Neural cell (in vitro differentiated cells): ENCODE data around the gene SFXN3. TPM values are rescaled to one million over a fixed set of nuclear protein-coding genes. Genes with fewer than 3 reads are reported as not detected.
A peak's percentile ranks its signal among the peaks of the same experiment; 100 is the strongest.

Source experiments
- H2AFZ ChIP-seq: fragments of 200-600, 300-800 bp; sonication (generic), shearing (Covaris generic); 2 replicates; pipeline ENCODE4 v1.6.0; 2014; ENCODE audit warnings: low read depth, mild to moderate bottlenecking, antibody characterized with exemption, low read length, moderate library complexity
- H3F3A ChIP-seq: fragments of 200-600 bp; shearing (Covaris generic); 2 replicates; pipeline ENCODE4 v1.6.1; 2016; ENCODE audit warnings: mild to moderate bottlenecking, moderate library complexity, mixed read lengths, antibody characterized with exemption, low read length; ENCODE audit not compliant: insufficient read depth, poor library complexity, severe bottlenecking
- H3K27ac ChIP-seq: fragments of 200-600, 300-800 bp; sonication (generic), shearing (Covaris generic); 2 replicates; pipeline ENCODE4 v1.5.1; 2014; ENCODE audit warnings: mild to moderate bottlenecking, low read length, moderate library complexity
- H3K27me3 ChIP-seq: fragments of 300-800, 200-600 bp; sonication (generic), shearing (Covaris generic); 2 replicates; pipeline ENCODE4 v1.6.0; 2014; ENCODE audit warnings: mild to moderate bottlenecking, low read depth, low read length, moderate library complexity; ENCODE audit not compliant: insufficient read depth
- H3K36me3 ChIP-seq: fragments of 300-800, 200-600 bp; sonication (generic), shearing (Covaris generic); 2 replicates; pipeline ENCODE4 v1.5.1; 2014; ENCODE audit warnings: mild to moderate bottlenecking, antibody characterized with exemption, low read length, moderate library complexity; ENCODE audit not compliant: insufficient read depth
- H3K4me2 ChIP-seq: fragments of 300-800, 200-600 bp; sonication (generic), shearing (Covaris generic); 2 replicates; pipeline ENCODE4 v1.6.0; 2014; ENCODE audit warnings: mild to moderate bottlenecking, low read length
- H3K4me3 ChIP-seq: fragments of 300-800, 200-600 bp; sonication (generic), shearing (Covaris generic); 2 replicates; pipeline ENCODE4 v1.5.1; 2014; ENCODE audit warnings: mild to moderate bottlenecking, low read length, moderate library complexity
- H3K79me2 ChIP-seq: fragments of 200-600 bp; shearing (Covaris generic); replicated peaks from 2 replicates; pipeline ENCODE4 v1.6.0; 2014; ENCODE audit warnings: mild to moderate bottlenecking, low read length, moderate library complexity; ENCODE audit not compliant: insufficient read depth
- H3K9ac ChIP-seq: fragments of 300-800, 200-600 bp; sonication (generic), shearing (Covaris generic); 2 replicates; pipeline ENCODE4 v1.6.1; 2016; ENCODE audit warnings: mild to moderate bottlenecking, low read length, mixed read lengths
- H3K9me2 ChIP-seq: fragments of 200-600 bp; shearing (Covaris generic); 2 replicates; pipeline ENCODE4 v1.6.1; 2016; ENCODE audit warnings: mild to moderate bottlenecking, low read length, mixed read lengths; ENCODE audit not compliant: insufficient read depth
- H3K9me3 ChIP-seq: fragments of 200-600, 300-800 bp; sonication (generic), shearing (Covaris generic); 2 replicates; pipeline ENCODE4 v1.6.1; 2016; ENCODE audit warnings: mild to moderate bottlenecking, mixed run types, low read length, moderate library complexity, mixed read lengths
- H4K20me1 ChIP-seq: fragments of 200-600 bp; shearing (Covaris generic); 2 replicates; pipeline ENCODE4 v1.6.1; 2016; ENCODE audit warnings: mild to moderate bottlenecking, mixed run types; ENCODE audit not compliant: insufficient read depth
- EP300 ChIP-seq: fragments of 450-650 bp; conservative IDR thresholded peaks from 2 replicates; pipeline ENCODE4 v1.6.1; 2014; ENCODE audit warnings: antibody characterized with exemption, mild to moderate bottlenecking, moderate library complexity; ENCODE audit not compliant: poor library complexity, severe bottlenecking
- EZH2 ChIP-seq: fragments of 200-600, 300-800 bp; shearing (Covaris generic), sonication (generic); IDR thresholded peaks from 2 replicates; pipeline ENCODE4 v1.6.1; 2014; ENCODE audit warnings: antibody characterized with exemption, low read length, borderline replicate concordance, mild to moderate bottlenecking; ENCODE audit not compliant: insufficient read depth, poor library complexity, severe bottlenecking
- MXI1 ChIP-seq: fragments of 450-650 bp; conservative IDR thresholded peaks from 2 replicates; pipeline ENCODE4 v1.6.1; 2014; ENCODE audit warnings: antibody characterized with exemption, mild to moderate bottlenecking; ENCODE audit not compliant: poor library complexity, severe bottlenecking
- POLR2AphosphoS5 ChIP-seq: IDR thresholded peaks from 2 replicates; pipeline ENCODE4 v1.6.1; 2012
- RAD21 ChIP-seq: fragments of 450-650 bp; conservative IDR thresholded peaks from 2 replicates; pipeline ENCODE4 v1.6.1; 2014; ENCODE audit warnings: antibody characterized with exemption, mild to moderate bottlenecking, moderate library complexity
- SMC3 ChIP-seq: fragments of 450-650 bp; conservative IDR thresholded peaks from 2 replicates; pipeline ENCODE4 v1.6.1; 2014; ENCODE audit warnings: antibody characterized with exemption, mild to moderate bottlenecking, moderate library complexity; ENCODE audit not compliant: poor library complexity
- TAF1 ChIP-seq: IDR thresholded peaks from 2 replicates; pipeline ENCODE4 v1.6.1; 2012; ENCODE audit warnings: low read depth
- polyA plus RNA-seq: library from polyadenylated mRNA; depleted of rRNA; stranded (reverse); fragments of >200 nt; gene quantifications from 2 replicates; pipeline ENCODE4 v1.2.3, GENCODE V29; 2014
- TF ChIP-seq, protein P1 (sequence below): IDR thresholded peaks from 2 replicates; pipeline ENCODE4 v1.6.1; 2012; ENCODE audit warnings: borderline replicate concordance
- TF ChIP-seq, protein P2 (sequence below): fragments of 450-650 bp; IDR thresholded peaks from 2 replicates; pipeline ENCODE4 v1.5.1; 2014; ENCODE audit warnings: antibody characterized with exemption, mild to moderate bottlenecking, moderate library complexity; ENCODE audit not compliant: poor library complexity, severe bottlenecking

Gene SFXN3
- polyA plus RNA-seq, 1 donor from 2014 or later, result 52.1 TPM

DNA sequence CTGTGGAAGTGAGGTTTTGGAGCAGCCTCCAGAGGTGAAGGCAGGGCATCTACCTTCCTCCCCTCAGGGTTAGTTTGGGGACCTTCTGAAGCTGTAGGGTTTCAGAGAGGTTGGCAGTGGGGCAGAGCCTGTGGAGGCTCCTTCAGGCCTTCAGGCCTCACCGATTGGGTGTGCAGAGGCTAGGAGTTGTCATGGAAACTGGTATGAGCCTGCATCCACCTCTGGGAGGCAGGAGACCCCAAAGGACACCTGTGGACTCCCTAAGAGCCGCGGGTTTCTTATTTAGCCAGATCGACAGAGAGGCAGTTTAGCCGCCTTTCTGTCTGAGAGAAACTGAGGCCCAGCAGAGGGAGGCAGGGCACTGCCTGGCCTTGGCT is 29.4 kb upstream of the SFXN3 start:
- Histone ChIP-seq H3K27me3 (peaks cover 10% of the 10 kb centered on the region), H3K4me3 (peak overlapping the region; percentile 80), H3K9me2 (no peaks in the 10 kb centered on the region), H3K27ac (no peak overlapping the region), H3K9me3 (no peaks in the 10 kb centered on the region), H3K36me3 (no peaks in the 10 kb centered on the region), H3K79me2 (peaks cover 22% of the 10 kb centered on the region), H3K4me2 (no peak overlapping the region), H4K20me1 (no peaks in the 10 kb centered on the region), H2AFZ (no peak overlapping the region), H3F3A (no peaks in the 10 kb centered on the region), H3K9ac (peak overlapping the region; percentile 0)
- TF ChIP-seq POLR2AphosphoS5, result no peak
- TF ChIP-seq TAF1, result no peak
- no peak for TF ChIP-seq SMC3
- TF ChIP-seq, protein P1, sequence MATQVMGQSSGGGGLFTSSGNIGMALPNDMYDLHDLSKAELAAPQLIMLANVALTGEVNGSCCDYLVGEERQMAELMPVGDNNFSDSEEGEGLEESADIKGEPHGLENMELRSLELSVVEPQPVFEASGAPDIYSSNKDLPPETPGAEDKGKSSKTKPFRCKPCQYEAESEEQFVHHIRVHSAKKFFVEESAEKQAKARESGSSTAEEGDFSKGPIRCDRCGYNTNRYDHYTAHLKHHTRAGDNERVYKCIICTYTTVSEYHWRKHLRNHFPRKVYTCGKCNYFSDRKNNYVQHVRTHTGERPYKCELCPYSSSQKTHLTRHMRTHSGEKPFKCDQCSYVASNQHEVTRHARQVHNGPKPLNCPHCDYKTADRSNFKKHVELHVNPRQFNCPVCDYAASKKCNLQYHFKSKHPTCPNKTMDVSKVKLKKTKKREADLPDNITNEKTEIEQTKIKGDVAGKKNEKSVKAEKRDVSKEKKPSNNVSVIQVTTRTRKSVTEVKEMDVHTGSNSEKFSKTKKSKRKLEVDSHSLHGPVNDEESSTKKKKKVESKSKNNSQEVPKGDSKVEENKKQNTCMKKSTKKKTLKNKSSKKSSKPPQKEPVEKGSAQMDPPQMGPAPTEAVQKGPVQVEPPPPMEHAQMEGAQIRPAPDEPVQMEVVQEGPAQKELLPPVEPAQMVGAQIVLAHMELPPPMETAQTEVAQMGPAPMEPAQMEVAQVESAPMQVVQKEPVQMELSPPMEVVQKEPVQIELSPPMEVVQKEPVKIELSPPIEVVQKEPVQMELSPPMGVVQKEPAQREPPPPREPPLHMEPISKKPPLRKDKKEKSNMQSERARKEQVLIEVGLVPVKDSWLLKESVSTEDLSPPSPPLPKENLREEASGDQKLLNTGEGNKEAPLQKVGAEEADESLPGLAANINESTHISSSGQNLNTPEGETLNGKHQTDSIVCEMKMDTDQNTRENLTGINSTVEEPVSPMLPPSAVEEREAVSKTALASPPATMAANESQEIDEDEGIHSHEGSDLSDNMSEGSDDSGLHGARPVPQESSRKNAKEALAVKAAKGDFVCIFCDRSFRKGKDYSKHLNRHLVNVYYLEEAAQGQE, result no peak
- TF ChIP-seq, protein P2, sequence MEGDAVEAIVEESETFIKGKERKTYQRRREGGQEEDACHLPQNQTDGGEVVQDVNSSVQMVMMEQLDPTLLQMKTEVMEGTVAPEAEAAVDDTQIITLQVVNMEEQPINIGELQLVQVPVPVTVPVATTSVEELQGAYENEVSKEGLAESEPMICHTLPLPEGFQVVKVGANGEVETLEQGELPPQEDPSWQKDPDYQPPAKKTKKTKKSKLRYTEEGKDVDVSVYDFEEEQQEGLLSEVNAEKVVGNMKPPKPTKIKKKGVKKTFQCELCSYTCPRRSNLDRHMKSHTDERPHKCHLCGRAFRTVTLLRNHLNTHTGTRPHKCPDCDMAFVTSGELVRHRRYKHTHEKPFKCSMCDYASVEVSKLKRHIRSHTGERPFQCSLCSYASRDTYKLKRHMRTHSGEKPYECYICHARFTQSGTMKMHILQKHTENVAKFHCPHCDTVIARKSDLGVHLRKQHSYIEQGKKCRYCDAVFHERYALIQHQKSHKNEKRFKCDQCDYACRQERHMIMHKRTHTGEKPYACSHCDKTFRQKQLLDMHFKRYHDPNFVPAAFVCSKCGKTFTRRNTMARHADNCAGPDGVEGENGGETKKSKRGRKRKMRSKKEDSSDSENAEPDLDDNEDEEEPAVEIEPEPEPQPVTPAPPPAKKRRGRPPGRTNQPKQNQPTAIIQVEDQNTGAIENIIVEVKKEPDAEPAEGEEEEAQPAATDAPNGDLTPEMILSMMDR, result no peak
- TF ChIP-seq MXI1, result no peak
- no peak for TF ChIP-seq RAD21
- no peak for TF ChIP-seq EP300
- no peak for TF ChIP-seq EZH2

DNA sequence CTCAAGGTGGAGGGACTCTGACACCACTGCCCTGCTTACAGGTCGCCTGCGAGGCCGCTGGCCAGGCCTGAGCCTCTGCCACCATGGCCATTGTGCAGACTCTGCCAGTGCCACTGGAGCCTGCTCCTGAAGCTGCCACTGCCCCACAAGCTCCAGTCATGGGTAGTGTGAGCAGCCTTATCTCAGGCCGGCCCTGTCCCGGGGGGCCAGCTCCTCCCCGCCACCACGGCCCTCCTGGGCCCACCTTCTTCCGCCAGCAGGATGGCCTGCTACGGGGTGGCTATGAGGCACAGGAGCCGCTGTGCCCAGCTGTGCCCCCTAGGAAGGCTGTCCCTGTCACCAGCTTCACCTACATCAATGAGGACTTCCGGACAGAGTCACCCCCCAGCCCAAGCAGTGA is 28.6 kb upstream of the SFXN3 start:
- Histone ChIP-seq H3K27ac (no peak overlapping the region), H4K20me1 (no peaks in the 10 kb centered on the region), H3K36me3 (no peaks in the 10 kb centered on the region)

More for the DNA sequence above, 28.6 kb upstream of the SFXN3 start:
- TF ChIP-seq MXI1 (no peak), EP300 (no peak)
- TF ChIP-seq, protein P2, result no peak
- TF ChIP-seq, protein P1, result no peak
- Histone ChIP-seq H3F3A (no peaks in the 10 kb centered on the region), H3K79me2 (peaks cover 22% of the 10 kb centered on the region), H3K4me2 (no peak overlapping the region), H3K9ac (no peak overlapping the region), H3K9me3 (no peaks in the 10 kb centered on the region), H3K9me2 (no peaks in the 10 kb centered on the region), H3K27me3 (peaks cover 3% of the 10 kb centered on the region), H2AFZ (no peak overlapping the region), H3K4me3 (no peak overlapping the region)
